ENCODE results near the gene PDE8A. TPM values are rescaled to one million over a fixed set of nuclear protein-coding genes. Genes with fewer than 3 reads are reported as not detected.

Gene PDE8A
- total and polyA plus RNA-seq, 2 of the 4 experiments (the other 2 are of a cell fraction), result 32.4 to 35.9 TPM

DNA sequence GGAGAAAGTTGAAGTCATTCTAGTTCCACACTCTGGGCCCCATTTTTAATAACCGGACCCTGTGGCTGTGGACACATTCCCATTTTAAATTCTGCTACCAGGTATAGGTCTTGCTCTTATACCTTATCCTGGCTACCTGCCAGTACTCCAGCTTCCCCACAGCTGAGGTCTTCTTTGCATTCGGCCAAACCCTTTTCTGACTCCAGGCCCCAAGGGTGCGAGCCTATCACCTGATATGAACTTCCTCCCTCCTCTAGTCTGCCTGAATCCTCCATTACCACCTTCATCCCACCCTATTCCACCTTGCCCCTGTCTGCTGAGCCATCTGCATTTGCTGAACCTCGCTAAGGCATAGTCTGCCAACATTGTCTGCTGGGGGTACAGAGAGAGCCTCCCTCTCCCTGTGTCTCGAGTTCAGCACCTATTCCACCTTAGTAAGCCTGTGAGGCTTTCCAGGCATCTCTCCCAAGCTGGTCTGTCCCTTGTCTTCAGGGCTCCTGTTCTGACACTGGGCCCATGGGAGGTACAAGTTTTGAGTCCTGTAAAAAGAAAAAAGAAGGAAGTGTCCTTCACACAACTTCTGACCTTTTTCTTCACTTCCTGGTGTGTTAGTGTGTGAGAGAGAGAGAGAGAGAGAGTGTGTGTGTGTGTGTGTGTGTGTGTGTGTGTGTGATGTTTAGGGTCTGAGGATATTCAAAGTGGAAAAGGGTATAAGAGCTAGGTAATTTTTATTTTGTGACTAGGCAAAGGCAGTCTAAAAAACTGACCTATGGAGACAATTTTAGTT lies 27.0 kb downstream of the PDE8A start:
- no peak overlapping the region for H3K4me3 ChIP-seq (ENCODE audit: insufficient read depth, low read depth, low read length)
- no TSS peak for BruUV-seq (replicated peaks)
- TF ChIP-seq NFE2L2 (IDR thresholded peaks at IDR 0.05; ENCODE audit: low read depth, low read length), result no peak
- no peak for TF ChIP-seq CHD1 (IDR thresholded peaks at IDR 0.05; ENCODE audit: low read depth, low read length)
- TF ChIP-seq POLR2A (IDR thresholded peaks at IDR 0.05; ENCODE audit: low read depth, low read length), result no peak
- TF ChIP-seq, protein P1, sequence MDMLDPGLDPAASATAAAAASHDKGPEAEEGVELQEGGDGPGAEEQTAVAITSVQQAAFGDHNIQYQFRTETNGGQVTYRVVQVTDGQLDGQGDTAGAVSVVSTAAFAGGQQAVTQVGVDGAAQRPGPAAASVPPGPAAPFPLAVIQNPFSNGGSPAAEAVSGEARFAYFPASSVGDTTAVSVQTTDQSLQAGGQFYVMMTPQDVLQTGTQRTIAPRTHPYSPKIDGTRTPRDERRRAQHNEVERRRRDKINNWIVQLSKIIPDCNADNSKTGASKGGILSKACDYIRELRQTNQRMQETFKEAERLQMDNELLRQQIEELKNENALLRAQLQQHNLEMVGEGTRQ (IDR thresholded peaks at IDR 0.05; ENCODE audit: low read depth, low read length), result no peak
- no peak for TF ChIP-seq FOS (IDR thresholded peaks at IDR 0.05; ENCODE audit: low read depth, low read length)
- TF ChIP-seq MAZ (IDR thresholded peaks at IDR 0.05; ENCODE audit: borderline replicate concordance, low read depth, low read length), result no peak
- no peak for TF ChIP-seq BHLHE40 (IDR thresholded peaks at IDR 0.05; ENCODE audit: low read depth, low read length)
- TF ChIP-seq, protein P2, sequence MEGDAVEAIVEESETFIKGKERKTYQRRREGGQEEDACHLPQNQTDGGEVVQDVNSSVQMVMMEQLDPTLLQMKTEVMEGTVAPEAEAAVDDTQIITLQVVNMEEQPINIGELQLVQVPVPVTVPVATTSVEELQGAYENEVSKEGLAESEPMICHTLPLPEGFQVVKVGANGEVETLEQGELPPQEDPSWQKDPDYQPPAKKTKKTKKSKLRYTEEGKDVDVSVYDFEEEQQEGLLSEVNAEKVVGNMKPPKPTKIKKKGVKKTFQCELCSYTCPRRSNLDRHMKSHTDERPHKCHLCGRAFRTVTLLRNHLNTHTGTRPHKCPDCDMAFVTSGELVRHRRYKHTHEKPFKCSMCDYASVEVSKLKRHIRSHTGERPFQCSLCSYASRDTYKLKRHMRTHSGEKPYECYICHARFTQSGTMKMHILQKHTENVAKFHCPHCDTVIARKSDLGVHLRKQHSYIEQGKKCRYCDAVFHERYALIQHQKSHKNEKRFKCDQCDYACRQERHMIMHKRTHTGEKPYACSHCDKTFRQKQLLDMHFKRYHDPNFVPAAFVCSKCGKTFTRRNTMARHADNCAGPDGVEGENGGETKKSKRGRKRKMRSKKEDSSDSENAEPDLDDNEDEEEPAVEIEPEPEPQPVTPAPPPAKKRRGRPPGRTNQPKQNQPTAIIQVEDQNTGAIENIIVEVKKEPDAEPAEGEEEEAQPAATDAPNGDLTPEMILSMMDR (conservative IDR thresholded peaks at IDR 0.05; ENCODE audit: low read depth, low read length), result no peak
- TF ChIP-seq RCOR1 (IDR thresholded peaks at IDR 0.05; ENCODE audit: insufficient replicate concordance, low read length), result no peak
- no peak for TF ChIP-seq CEBPB (IDR thresholded peaks at IDR 0.05; ENCODE audit: low read depth, low read length)
- TF ChIP-seq RAD21 (IDR thresholded peaks at IDR 0.05; ENCODE audit: low read length), result no peak
- TF ChIP-seq, protein P3, sequence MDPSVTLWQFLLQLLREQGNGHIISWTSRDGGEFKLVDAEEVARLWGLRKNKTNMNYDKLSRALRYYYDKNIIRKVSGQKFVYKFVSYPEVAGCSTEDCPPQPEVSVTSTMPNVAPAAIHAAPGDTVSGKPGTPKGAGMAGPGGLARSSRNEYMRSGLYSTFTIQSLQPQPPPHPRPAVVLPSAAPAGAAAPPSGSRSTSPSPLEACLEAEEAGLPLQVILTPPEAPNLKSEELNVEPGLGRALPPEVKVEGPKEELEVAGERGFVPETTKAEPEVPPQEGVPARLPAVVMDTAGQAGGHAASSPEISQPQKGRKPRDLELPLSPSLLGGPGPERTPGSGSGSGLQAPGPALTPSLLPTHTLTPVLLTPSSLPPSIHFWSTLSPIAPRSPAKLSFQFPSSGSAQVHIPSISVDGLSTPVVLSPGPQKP (IDR thresholded peaks at IDR 0.05; ENCODE audit: borderline replicate concordance, low read depth, low read length), result no peak
- no peak for TF ChIP-seq SMC3 (IDR thresholded peaks at IDR 0.05; ENCODE audit: low read depth, low read length)
- TF ChIP-seq MAFK (IDR thresholded peaks at IDR 0.05; ENCODE audit: low read depth, low read length), result no peak

More for the DNA sequence above, 27.0 kb downstream of the PDE8A start:
- intact Hi-C loops (cut with micrococcal nuclease), result no loop called here
- Histone ChIP-seq H3K56ac (ENCODE audit: extremely low read depth, insufficient read depth, low read length) (no peak overlapping the region), H4K91ac (ENCODE audit: insufficient read depth, low read depth, low read length) (0 out of 2 replicates have a peak overlapping the region, but pooled peaks have one; percentile 14), H2AK5ac (ENCODE audit: low read depth, low read length) (no peak overlapping the region; the same call in 1 of the 2 replicates), H3K27ac (ENCODE audit: insufficient read depth, low read length) (no peak overlapping the region), H3K4me2 (ENCODE audit: low read depth, low read length) (no peak overlapping the region), H3K14ac (replicated peaks; ENCODE audit: low read depth, low read length) (0 out of 2 replicates have a peak overlapping the region, but pooled peaks have one; percentile 52), H2BK15ac (ENCODE audit: low read depth, low read length) (peak overlapping the region; percentile 64; the same call in 1 of the 3 replicates), H3K18ac (ENCODE audit: low read depth, low read length) (no peak overlapping the region), H3K9me3 (ENCODE audit: control insufficient read depth, insufficient read depth, low read length) (no peaks in the 10 kb centered on the region), H2AFZ (replicated peaks; ENCODE audit: low read length, poor library complexity) (no peak overlapping the region), H4K8ac (ENCODE audit: low read depth in 2 of 2, low read length in 2 of 2) (no peak overlapping the region), H3K79me1 (ENCODE audit: low read depth in 1 of 2, low read length in 2 of 2) (peaks cover 37 to 77% of the 10 kb centered on the region in 2 experiments), H3K36me3 (ENCODE audit: control insufficient read depth, insufficient read depth, low read length) (no peaks in the 10 kb centered on the region), H4K5ac (ENCODE audit: low read depth, low read length) (no peak overlapping the region), H2BK5ac (ENCODE audit: low read depth, low read length, poor library complexity, severe bottlenecking) (no peak overlapping the region), H2AK9ac (replicated peaks; ENCODE audit: low read depth, low read length, poor library complexity) (no peak overlapping the region), H3K9ac (ENCODE audit: low read depth, low read length) (no peak overlapping the region), H2BK20ac (ENCODE audit: low read depth, low read length) (peak overlapping the region; percentile 42; the same call in 1 of the 2 replicates), H2BK120ac (ENCODE audit: low read depth, low read length) (peak overlapping the region; percentile 18; the same call in 1 of the 2 replicates), H4K20me1 (ENCODE audit: insufficient read depth, low read length) (peaks cover 73% of the 10 kb centered on the region), H3K27me3 (ENCODE audit: control insufficient read depth, insufficient read depth, low read length) (no peaks in the 10 kb centered on the region), H3K4ac (ENCODE audit: low read depth, low read length) (no peak overlapping the region; the same call in 1 of the 2 replicates), H3K23ac (ENCODE audit: low read depth, low read length) (peak overlapping the region; percentile 56; the same call in 1 of the 2 replicates), H3K9me1 (ENCODE audit: insufficient read depth, low read length) (peaks cover 27% of the 10 kb centered on the region), H3K4me1 (ENCODE audit: control insufficient read depth, insufficient read depth, low read length) (peaks cover 21% of the 10 kb centered on the region)
- dilution Hi-C loops (cut with HindIII; ENCODE audit: low sequenced_read_pairs, unreplicated experiment), result no loop called here
- DNase-seq (no peak), ATAC-seq (ENCODE audit: low read depth) (no peak)
- POLR2A ChIA-PET (ENCODE audit: unreplicated experiment), result no interaction called here
- in situ Hi-C loops (cut with MboI; ENCODE audit: low sequenced_read_pairs), result no loop called here
- WGBS, 2 experiments (ENCODE audit: extremely low coverage in 2 of 2, insufficient read length in 1 of 2), result 100% methylated on average over 3 of the region's 5 CpGs; no CpG with 5 or more reads in 1 of the 2 experiments
- CTCF ChIA-PET, result interaction anchor here (1.4 kb wide), 1 partner anchor 12 kb away, joined by 8 read pairs; no protein-coding TSS in a partner anchor
